ENCODE results near the gene ABCG1. TPM values are rescaled to one million over a fixed set of nuclear protein-coding genes. Genes with fewer than 3 reads are reported as not detected.
A peak's percentile ranks its signal among the peaks of the same experiment; 100 is the strongest.

ABCG1 gene
- total and polyA plus RNA-seq, 2 experiments from 2014 or later = 1.3 to 4.4 TPM

GRCh38 chr21:42208036-42208435 is 10.9 kb upstream of the ABCG1 start:
- Histone ChIP-seq H3K79me2 (replicated peaks; ENCODE audit: insufficient read depth) (no peaks in the 10 kb centered on the region), H3K4me1 (ENCODE audit: insufficient read depth) (no peaks in the 10 kb centered on the region), H3K9me2 (ENCODE audit: insufficient read depth) (peaks cover 5% of the 10 kb centered on the region; the same call in 1 of the 2 replicates), H3K4me2 (no peak overlapping the region), H3F3A (replicated peaks; ENCODE audit: low read depth) (no peaks in the 10 kb centered on the region), H3K27ac (ENCODE audit: low read depth) (no peak overlapping the region), H3K4me3 (no peak overlapping the region), H4K20me1 (replicated peaks; ENCODE audit: insufficient read depth) (no peaks in the 10 kb centered on the region), H3K27me3 (ENCODE audit: insufficient read depth) (no peaks in the 10 kb centered on the region), H3K36me3 (ENCODE audit: insufficient read depth) (no peaks in the 10 kb centered on the region), H2AFZ (no peak overlapping the region)
- Mint-ChIP-seq H3K9me3 (peaks cover 14% of the 10 kb centered on the region; the same call in 2 of the 3 replicates), H3K36me3 (ENCODE audit: low read depth) (no peaks in the 10 kb centered on the region; the same call in 1 of the 3 replicates), H3K27me3 (ENCODE audit: insufficient read depth, low read depth, poor library complexity) (peaks cover 6% of the 10 kb centered on the region), H3K4me1 (peaks cover 14% of the 10 kb centered on the region), H3K4me3 (no peak overlapping the region), H3K27ac (no peak overlapping the region)
- TF ChIP-seq EZH2 (IDR thresholded peaks at IDR 0.05; ENCODE audit: low read depth, unreplicated experiment) (no peak), JUNB (IDR thresholded peaks at IDR 0.05; ENCODE audit: unreplicated experiment) (no peak), CREB1 (CRISPR knock-in tag; IDR thresholded peaks at IDR 0.05; ENCODE audit: low read depth) (no peak), CTCF (conservative IDR thresholded peaks at IDR 0.05; ENCODE audit: low read depth in 2 of 2) (no peak), NANOG (IDR thresholded peaks at IDR 0.05; ENCODE audit: borderline replicate concordance) (no peak), ZNF331 (CRISPR knock-in tag; IDR thresholded peaks at IDR 0.05; ENCODE audit: low read depth) (no peak), POLR2AphosphoS5 (IDR thresholded peaks at IDR 0.05; ENCODE audit: low read depth) (no peak)
- no peak for DNase-seq (ENCODE audit: low spot score)
- ATAC-seq = no peak

- Histone ChIP-seq H3F3A (replicated peaks; ENCODE audit: low read depth) (no peaks in the 10 kb centered on the region), H3K4me1 (ENCODE audit: insufficient read depth) (no peaks in the 10 kb centered on the region), H3K36me3 (ENCODE audit: insufficient read depth) (no peaks in the 10 kb centered on the region), H3K27ac (ENCODE audit: low read depth) (no peak overlapping the region), H3K4me2 (no peak overlapping the region), H4K20me1 (replicated peaks; ENCODE audit: insufficient read depth) (no peaks in the 10 kb centered on the region), H3K4me3 (no peak overlapping the region), H3K79me2 (replicated peaks; ENCODE audit: insufficient read depth) (no peaks in the 10 kb centered on the region), H2AFZ (no peak overlapping the region), H3K27me3 (ENCODE audit: insufficient read depth) (no peaks in the 10 kb centered on the region), H3K9me2 (ENCODE audit: insufficient read depth) (peaks cover 5% of the 10 kb centered on the region; the same call in 1 of the 2 replicates)
- Mint-ChIP-seq H3K36me3 (ENCODE audit: low read depth) (no peaks in the 10 kb centered on the region; the same call in 1 of the 3 replicates), H3K27ac (peak overlapping the region; percentile 74; the same call in 1 of the 2 replicates), H3K9me3 (peaks cover 14% of the 10 kb centered on the region; the same call in 2 of the 3 replicates), H3K4me1 (peaks cover 14% of the 10 kb centered on the region), H3K27me3 (ENCODE audit: insufficient read depth, low read depth, poor library complexity) (peaks cover 8% of the 10 kb centered on the region), H3K4me3 (no peak overlapping the region)
- ATAC-seq (peak; percentile 85), DNase-seq (ENCODE audit: low spot score) (no peak)
- TF ChIP-seq CTCF (conservative IDR thresholded peaks at IDR 0.05; ENCODE audit: low read depth in 2 of 2) (no peak), REST (IDR thresholded peaks at IDR 0.05; ENCODE audit: unreplicated experiment) (no peak), ZNF331 (CRISPR knock-in tag; IDR thresholded peaks at IDR 0.05; ENCODE audit: low read depth) (no peak), STAT1 (IDR thresholded peaks at IDR 0.05; ENCODE audit: unreplicated experiment) (no peak)
Observed at GRCh38 chr21:42208801-42209490, 10.0 kb upstream of the ABCG1 start.

Measured in GM23338 (cell line).